Renal pelvis (tissue), 3 donors: Measurements from ENCODE around the gene CLCA2. TPM values are rescaled to one million over a fixed set of nuclear protein-coding genes. Genes with fewer than 3 reads are reported as not detected.

Experiments
- polyA plus RNA-seq, 3 donors: library from polyadenylated mRNA; unstranded; fragments of 120-200 nt; gene quantifications; one replicate each; pipeline ENCODE4 v1.2.1, GENCODE V29; 2013; ENCODE audit not compliant: insufficient read length in 3 of 3

CLCA2 gene
- polyA plus RNA-seq, 3 donors: 0.04 TPM; not detected in 2

Other genes starting within 250 kb of the CLCA2 start
- 10 to 100 TPM; 40.6 to 66.3 (median 59.4) TPM for gene ODF2L, start 27.8 kb upstream of the CLCA2 start, polyA plus RNA-seq
- not detected for gene CLCA1, start 44.8 kb downstream of the CLCA2 start, polyA plus RNA-seq
- gene CLCA4, start 122.9 kb downstream of the CLCA2 start, polyA plus RNA-seq: not detected